Retinal pigment epithelial cell (primary cell): ENCODE data around the gene TTC31.
"Not testable (repeated sequence)": the region's sequence is repeated elsewhere in the genome, so short reads cannot be mapped to it uniquely, and the experiment has no call there.

Experiments used
- DNase-seq: peaks from one replicate; pipeline ENCODE4 v3.0.0-alpha.2; 2010; ENCODE audit warnings: low read depth
- H3K4me3 ChIP-seq: 2 replicates; pipeline ENCODE4 v1.5.1; 2011; ENCODE audit warnings: mild to moderate bottlenecking, low read length, control low read depth, moderate library complexity
- TF ChIP-seq, protein P1 (sequence below): conservative IDR thresholded peaks from 2 replicates; pipeline ENCODE4 v1.5.1; 2011; ENCODE audit warnings: low read depth, low read length, control low read depth, inconsistent platforms

Gene TTC31

GRCh38 chr2:74440378-74441169 lies 42.3 kb upstream of the TTC31 start:
- H3K4me3 ChIP-seq: peak overlapping the region; percentile 65
- TF ChIP-seq, protein P1, sequence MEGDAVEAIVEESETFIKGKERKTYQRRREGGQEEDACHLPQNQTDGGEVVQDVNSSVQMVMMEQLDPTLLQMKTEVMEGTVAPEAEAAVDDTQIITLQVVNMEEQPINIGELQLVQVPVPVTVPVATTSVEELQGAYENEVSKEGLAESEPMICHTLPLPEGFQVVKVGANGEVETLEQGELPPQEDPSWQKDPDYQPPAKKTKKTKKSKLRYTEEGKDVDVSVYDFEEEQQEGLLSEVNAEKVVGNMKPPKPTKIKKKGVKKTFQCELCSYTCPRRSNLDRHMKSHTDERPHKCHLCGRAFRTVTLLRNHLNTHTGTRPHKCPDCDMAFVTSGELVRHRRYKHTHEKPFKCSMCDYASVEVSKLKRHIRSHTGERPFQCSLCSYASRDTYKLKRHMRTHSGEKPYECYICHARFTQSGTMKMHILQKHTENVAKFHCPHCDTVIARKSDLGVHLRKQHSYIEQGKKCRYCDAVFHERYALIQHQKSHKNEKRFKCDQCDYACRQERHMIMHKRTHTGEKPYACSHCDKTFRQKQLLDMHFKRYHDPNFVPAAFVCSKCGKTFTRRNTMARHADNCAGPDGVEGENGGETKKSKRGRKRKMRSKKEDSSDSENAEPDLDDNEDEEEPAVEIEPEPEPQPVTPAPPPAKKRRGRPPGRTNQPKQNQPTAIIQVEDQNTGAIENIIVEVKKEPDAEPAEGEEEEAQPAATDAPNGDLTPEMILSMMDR: peak; percentile 22
- DNase-seq: peak; percentile 52

DNA sequence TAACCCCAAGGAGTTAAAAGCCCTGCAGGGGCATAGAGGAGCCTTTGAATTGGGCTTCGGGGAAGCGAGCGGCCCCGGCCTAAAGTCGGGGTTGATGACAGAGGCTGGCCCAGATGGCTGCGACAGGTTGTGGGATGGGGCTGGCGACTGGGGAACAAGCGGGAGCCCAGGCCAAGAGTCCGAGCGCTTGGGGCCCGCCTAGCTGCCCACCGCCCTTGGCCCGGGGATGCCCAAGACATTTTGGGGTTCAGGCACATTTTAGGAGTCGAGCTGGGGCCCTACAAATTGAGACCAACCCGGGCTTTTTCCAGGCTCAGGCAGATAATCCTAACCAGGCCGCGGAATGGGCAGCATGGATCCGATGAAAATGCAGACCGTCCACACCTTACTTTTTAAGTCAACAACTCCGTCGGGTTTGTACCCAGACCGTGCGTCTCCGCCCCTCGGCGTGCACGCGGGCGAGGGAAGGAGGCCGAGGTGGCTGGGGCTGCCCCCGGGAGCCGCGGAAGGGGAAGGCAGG lies 41.7 kb upstream of the TTC31 start:
- TF ChIP-seq, protein P1: no peak
- peak overlapping the region; percentile 65 for H3K4me3 ChIP-seq
- DNase-seq: no peak

DNA sequence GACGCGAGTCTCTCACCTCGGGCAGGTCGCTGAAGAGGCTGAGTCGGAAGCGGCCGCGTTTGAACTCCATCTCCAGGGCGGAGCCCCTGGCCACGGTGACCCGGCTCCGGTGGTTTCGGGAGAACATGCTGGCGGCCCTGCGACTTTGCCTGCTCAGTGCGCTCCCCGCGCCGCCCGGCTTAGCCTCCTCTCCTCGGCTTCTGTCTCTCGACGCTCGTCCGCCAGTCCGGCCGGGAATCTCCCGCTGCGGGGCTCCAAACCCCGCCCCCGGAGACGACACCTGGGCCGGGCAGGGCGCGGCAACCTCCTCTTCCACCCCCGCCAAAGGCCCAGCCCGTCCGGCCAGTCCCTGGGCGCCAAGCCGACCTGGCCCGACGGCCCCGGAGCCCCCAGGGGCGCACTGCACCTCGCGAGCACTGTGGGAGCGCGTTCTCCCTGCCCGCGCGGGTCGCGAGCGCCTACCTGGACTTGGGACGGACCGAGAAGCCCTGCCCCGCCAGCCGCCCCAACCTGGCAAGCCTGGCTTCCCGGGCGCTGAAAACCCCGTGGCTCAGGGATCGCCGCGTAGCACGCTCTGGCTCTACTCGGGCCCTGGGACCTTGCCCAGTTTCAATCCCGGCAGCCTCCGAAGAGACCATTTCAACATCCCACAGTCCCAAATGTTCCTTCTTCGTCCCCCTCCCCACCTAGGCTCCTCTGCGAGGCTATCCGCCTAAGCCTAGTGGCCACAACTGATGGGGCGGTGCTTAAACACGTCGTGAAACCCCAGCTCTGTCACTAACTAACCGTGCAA lies 41.0 kb upstream of the TTC31 start, which contains the start of gene RTKN:
Gene RTKN, minus strand, starts transcription at position 248 of the 793 bp plus-strand sequence. Its CDS starts 121 bp downstream, at position 127.
- DNase-seq: no peak
- TF ChIP-seq, protein P1: no peak
- H3K4me3 ChIP-seq: peak within 1 kb of the TSS; percentile 65

GRCh38 chr2:74442483-74443297 lies 40.2 kb upstream of the TTC31 start:
- H3K4me3 ChIP-seq, DNase-seq: not testable (repeated sequence)

DNA sequence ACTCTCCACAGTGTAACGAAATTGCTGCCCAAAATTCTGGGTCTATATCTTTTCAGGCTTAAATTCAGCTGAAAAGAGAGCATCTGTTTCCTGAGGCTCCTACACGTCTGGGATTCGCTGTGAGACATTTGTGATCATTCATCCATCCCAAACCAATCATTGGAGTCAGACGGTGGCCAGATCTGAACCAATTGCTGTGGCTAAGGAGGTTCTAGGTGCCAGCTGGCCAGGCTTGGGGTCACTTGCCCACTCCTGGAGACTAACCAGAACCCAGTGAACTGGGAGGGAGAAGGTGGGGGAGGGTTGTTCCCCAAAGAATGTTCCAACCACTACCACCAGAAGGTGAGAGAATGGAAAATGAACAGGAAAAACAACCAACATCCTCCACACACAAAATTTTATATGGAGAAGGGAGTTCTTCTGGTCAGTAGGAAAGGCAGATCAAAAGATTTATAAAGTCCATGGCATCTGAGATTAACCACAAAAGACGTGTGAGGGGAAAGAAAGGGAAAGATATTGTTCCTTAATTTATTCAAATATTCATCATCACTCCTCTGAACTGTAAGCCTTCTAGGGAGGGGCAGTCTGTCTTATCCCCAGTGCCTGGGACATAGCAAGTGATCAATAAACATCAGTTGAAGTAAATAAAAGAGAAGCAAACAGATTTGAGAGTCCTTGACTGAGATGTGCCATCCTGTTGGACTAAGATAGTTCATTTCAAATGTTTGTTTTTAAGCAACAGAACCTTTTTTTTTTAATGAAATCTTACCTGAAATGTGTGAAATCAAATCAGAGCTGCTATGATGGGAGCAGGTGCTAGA lies 38.2 kb upstream of the TTC31 start:
- TF ChIP-seq, protein P1: no peak
- no peak for DNase-seq
- no peak overlapping the region for H3K4me3 ChIP-seq

DNA sequence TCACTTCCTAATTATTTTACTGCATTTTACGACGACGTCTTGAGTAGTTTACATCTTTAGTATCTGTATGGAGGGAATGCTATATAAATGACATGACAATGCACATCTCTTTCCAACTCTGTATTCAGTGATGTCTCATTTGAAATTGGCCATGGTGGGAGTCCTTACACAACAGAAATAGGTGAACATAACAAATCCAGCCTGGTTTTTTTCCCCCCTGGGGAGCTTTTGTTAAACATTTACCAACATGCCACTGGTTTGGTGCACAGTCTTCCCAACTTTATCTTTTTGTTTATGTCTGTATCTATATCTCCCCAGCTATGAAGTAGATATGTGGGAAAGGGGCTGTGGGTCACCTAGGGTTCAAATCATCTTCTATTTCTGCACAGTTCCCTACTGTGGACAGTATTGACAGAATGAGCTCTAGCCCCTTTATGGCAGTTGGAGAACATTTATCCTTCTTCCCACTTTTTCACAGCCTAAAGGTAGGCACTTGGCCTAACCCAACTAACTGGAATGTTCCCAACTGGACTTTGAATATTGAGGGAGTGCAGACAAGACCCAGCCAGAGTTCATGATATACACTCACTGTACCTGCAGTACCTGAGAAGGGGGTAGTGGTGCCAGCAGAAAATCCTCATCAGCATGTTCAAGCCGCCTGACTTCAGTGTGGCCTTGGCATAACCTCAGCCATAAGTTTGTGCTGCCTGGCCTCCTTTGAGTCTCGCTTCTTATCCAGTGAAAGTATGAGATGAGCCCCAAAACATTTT lies 35.5 kb upstream of the TTC31 start:
- H3K4me3 ChIP-seq: no peak overlapping the region
- TF ChIP-seq, protein P1: no peak
- no peak for DNase-seq
